Thoracic aorta (tissue), 2 donors: ENCODE data around the gene LINGO1. TPM values are rescaled to one million over a fixed set of nuclear protein-coding genes. Genes with fewer than 3 reads are reported as not detected.

Experiments used
- ATAC-seq: fragments of 150-250 bp; one replicate; pipeline ENCODE4 v1.8.0; 2017; ENCODE audit warnings: low read depth; ENCODE audit not compliant: insufficient number of reproducible peaks, low FRiP score
- DNase-seq: peaks from one replicate; pipeline ENCODE4 v3.0.0-alpha.2; 2020; ENCODE audit warnings: low spot score
- H3K27ac ChIP-seq, 2 donors: fragments of 200-600 bp; sonication (generic); 1 replicate in 1 of 2; 2 replicates in 1 of 2; pipeline ENCODE4 v1.5.1; 2016; ENCODE audit warnings: mild to moderate bottlenecking in 2 of 2, moderate library complexity in 2 of 2
- H3K27me3 ChIP-seq: fragments of 200-600 bp; sonication (generic); replicated peaks from 2 replicates; pipeline ENCODE4 v1.6.0; 2016; ENCODE audit warnings: mild to moderate bottlenecking; ENCODE audit not compliant: insufficient read depth
- H3K36me3 ChIP-seq: fragments of 200-600 bp; sonication (generic); one replicate; pipeline ENCODE4 v1.5.1; 2016
- H3K4me1 ChIP-seq, 2 donors: fragments of 200-600 bp; sonication (generic); 1 replicate in 1 of 2; 2 replicates in 1 of 2; pipeline versions ENCODE4 v1.5.1 to v1.6.0; 2016; ENCODE audit warnings: low read depth in 2 of 2, mild to moderate bottlenecking in 1 of 2; ENCODE audit not compliant: control insufficient read depth in 1 of 2
- H3K4me3 ChIP-seq: fragments of 200-600 bp; sonication (generic); 2 replicates; pipeline ENCODE4 v1.5.1; 2016; ENCODE audit warnings: mild to moderate bottlenecking
- H3K9me3 ChIP-seq: fragments of 200-600 bp; sonication (generic); 2 replicates; pipeline ENCODE4 v1.5.1; 2016
- total RNA-seq, 2 donors: library from RNA; depleted of rRNA; stranded (reverse); fragments of >200 nt; gene quantifications; one replicate each; pipeline versions ENCODE4 v1.1.0 to v1.2.3, GENCODE V29; 2016
- TF ChIP-seq, protein P1 (sequence below): fragments of 200-600 bp; sonication (generic); IDR thresholded peaks from one replicate; pipeline ENCODE4 v1.5.1; 2019; ENCODE audit warnings: antibody characterized with exemption

Gene LINGO1
- total RNA-seq, 2 donors from 2014 or later: 0.63 to 4.6 TPM

DNA sequence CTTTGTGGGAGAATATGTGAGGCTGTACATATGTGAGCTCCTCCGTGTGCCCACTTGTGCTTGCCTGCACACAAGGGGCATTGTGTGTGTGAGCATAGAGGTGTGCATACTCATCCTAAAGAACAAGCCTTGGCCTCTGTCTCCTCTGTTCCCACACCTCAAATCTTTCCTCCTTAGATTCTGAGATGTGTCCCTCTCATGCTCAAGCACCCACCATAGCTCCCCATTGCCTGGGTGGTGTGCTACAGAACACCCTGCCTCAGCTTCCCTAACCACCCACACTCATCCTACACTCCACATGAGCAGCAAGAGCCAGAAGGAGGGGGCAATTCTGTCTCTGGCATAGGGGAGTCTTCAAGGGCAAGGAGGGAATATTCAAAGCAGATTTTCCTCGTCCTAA lies 27.7 kb downstream of the LINGO1 start:
- Histone ChIP-seq H3K4me1 (no peaks in the 10 kb centered on the region), H3K9me3 (no peaks in the 10 kb centered on the region), H3K36me3 (no peaks in the 10 kb centered on the region), H3K4me3 (no peak overlapping the region), H3K27me3 (no peaks in the 10 kb centered on the region), H3K27ac (no peak overlapping the region)
- DNase-seq (no peak), ATAC-seq (no peak)
- TF ChIP-seq, protein P1, sequence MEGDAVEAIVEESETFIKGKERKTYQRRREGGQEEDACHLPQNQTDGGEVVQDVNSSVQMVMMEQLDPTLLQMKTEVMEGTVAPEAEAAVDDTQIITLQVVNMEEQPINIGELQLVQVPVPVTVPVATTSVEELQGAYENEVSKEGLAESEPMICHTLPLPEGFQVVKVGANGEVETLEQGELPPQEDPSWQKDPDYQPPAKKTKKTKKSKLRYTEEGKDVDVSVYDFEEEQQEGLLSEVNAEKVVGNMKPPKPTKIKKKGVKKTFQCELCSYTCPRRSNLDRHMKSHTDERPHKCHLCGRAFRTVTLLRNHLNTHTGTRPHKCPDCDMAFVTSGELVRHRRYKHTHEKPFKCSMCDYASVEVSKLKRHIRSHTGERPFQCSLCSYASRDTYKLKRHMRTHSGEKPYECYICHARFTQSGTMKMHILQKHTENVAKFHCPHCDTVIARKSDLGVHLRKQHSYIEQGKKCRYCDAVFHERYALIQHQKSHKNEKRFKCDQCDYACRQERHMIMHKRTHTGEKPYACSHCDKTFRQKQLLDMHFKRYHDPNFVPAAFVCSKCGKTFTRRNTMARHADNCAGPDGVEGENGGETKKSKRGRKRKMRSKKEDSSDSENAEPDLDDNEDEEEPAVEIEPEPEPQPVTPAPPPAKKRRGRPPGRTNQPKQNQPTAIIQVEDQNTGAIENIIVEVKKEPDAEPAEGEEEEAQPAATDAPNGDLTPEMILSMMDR: no peak

DNA sequence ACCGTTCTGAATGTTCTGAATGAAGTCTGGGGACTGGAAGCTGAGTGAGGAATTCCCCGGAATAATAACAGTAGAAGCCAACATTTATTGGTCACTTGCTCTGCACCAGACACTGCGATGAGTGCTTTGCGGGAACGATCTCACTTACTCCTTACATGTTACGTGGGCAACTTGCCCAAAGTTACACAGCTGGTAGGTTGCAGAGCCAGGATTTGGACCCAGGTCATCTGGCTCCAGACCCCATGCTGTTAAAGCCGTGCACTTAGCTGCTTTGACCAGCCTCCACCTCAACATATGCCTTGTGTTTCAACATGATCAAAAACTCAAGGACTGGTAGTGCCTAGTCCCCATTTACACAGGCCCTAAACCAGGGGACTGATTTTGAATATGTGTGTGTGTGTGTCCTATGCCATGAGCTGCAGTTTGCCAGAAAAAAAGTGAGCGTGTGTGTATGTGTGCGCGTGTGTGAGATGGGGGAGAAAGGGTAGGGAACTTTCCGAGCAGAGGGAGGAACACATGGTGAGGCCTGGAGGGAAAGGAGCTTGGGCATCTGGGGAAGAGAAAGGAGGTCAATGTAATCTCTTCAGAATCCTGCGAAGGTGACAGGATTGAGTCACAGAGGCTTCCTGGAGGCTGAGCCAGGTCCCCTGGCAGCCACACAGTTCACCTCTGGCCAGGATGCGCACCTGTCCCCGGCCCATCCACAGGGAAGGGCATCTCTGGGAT lies 28.9 kb downstream of the LINGO1 start:
- H3K9me3 ChIP-seq: no peaks in the 10 kb centered on the region
- no peaks in the 10 kb centered on the region for H3K36me3 ChIP-seq
- TF ChIP-seq, protein P1: no peak
- no peak overlapping the region for H3K27ac ChIP-seq
- H3K4me3 ChIP-seq: no peak overlapping the region
- ATAC-seq (no peak), DNase-seq (no peak)
- H3K27me3 ChIP-seq: no peaks in the 10 kb centered on the region
- H3K4me1 ChIP-seq: no peaks in the 10 kb centered on the region

DNA sequence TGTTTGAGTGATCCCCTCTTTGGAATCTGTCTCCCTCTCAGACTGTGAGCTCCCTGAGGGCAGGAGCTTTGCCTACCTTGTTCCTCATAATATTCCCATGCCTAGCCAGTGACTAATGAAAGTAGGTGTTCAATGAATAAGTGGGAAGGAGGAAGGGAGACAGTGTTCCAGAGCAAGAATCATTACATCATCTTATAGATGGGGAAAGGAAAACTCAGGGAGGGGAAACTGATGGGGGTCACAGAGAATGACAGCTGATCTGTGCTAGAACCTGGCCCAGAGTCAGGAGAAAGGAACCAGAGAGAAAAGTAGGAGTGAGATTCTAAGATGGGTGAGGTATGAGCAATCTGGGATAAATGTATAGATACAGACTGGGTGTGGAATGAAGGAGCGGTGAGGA lies 29.9 kb downstream of the LINGO1 start:
- ATAC-seq (no peak), DNase-seq (no peak)
- no peaks in the 10 kb centered on the region for H3K27me3 ChIP-seq
- H3K4me1 ChIP-seq: no peaks in the 10 kb centered on the region
- TF ChIP-seq, protein P1: no peak
- H3K9me3 ChIP-seq: no peaks in the 10 kb centered on the region
- no peak overlapping the region for H3K27ac ChIP-seq
- no peak overlapping the region for H3K4me3 ChIP-seq
- no peaks in the 10 kb centered on the region for H3K36me3 ChIP-seq

DNA sequence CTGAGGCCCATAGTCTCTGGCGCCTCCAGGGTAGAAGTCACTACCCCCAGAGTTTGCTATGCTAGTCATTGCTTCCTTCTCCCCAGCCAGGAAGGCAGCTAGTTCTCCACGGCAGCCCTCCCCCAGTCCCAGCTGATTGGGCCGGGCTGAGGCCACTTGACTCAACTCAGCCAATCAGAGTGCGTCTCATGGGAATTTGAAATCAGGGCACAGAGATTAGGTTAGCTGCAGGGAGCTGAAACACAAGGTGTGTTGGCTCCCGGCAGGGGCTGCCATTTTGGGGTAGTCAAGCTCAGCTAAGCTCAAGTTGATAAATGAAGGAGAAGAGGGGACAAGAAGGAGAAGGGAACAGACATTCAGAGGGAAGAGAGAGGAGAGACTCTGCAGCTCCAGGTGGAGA lies 32.8 kb downstream of the LINGO1 start:
- TF ChIP-seq, protein P1: no peak
- no peak for ATAC-seq
- DNase-seq: no peak
- no peaks in the 10 kb centered on the region for H3K9me3 ChIP-seq
- H3K27ac ChIP-seq: no peak overlapping the region
- no peaks in the 10 kb centered on the region for H3K27me3 ChIP-seq
- no peaks in the 10 kb centered on the region for H3K36me3 ChIP-seq
- no peaks in the 10 kb centered on the region for H3K4me1 ChIP-seq
- no peak overlapping the region for H3K4me3 ChIP-seq

DNA sequence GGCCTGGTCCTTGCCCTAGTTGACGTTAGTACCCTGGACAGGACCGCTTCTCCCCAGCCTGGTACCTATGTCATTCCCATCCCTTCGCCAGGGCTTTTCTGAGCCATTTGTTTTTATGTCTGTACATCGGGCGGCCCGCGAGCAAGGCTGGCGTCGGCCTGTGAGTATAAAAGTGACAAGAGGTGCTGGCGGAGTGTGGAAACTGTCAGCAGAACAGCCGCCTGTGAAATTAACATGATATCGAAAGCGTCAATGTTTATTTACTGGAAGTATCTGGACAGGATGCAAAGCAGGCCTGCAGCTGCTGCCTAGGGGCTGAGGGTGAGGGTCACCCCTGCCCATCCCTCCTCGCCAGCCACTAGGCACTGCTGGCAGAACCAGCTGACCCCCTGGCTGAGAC lies 33.4 kb downstream of the LINGO1 start:
- ATAC-seq (no peak), DNase-seq (no peak)
- TF ChIP-seq, protein P1: no peak
- H3K27ac ChIP-seq: no peak overlapping the region
- no peaks in the 10 kb centered on the region for H3K27me3 ChIP-seq
- no peaks in the 10 kb centered on the region for H3K36me3 ChIP-seq
- no peaks in the 10 kb centered on the region for H3K9me3 ChIP-seq
- H3K4me1 ChIP-seq: no peaks in the 10 kb centered on the region
- no peak overlapping the region for H3K4me3 ChIP-seq
